GM23248 (cell line): ENCODE measurements around the gene MTMR2.

ENCODE experiments used
- EZH2 ChIP-seq: fragments of 200-600 bp; sonication (generic); IDR thresholded peaks from 2 replicates; pipeline ENCODE4 v1.6.1; 2018; ENCODE audit warnings: antibody characterized with exemption, mild to moderate bottlenecking; ENCODE audit not compliant: insufficient read depth, poor library complexity, severe bottlenecking
- EZH2phosphoT487 ChIP-seq: fragments of 200-600 bp; sonication (generic); IDR thresholded peaks from 2 replicates; pipeline ENCODE4 v1.6.1; 2018; ENCODE audit warnings: antibody characterized with exemption, moderate library complexity, mild to moderate bottlenecking, low read depth; ENCODE audit not compliant: insufficient read depth

- no peak for TF ChIP-seq EZH2
- no peak for TF ChIP-seq EZH2phosphoT487
Measured at GRCh38 chr11:95916049-95916448, 7.9 kb downstream of the MTMR2 start.
